Hematopoietic multipotent progenitor cell treated with erythropoietin and hydrocortisone succinate and interleukin-3 and kit ligand, for 15 days (in vitro differentiated cells): Measurements from ENCODE around the gene TMEM39B.
"Not testable (repeated sequence)": the region's sequence is repeated elsewhere in the genome, so short reads cannot be mapped to it uniquely, and the experiment has no call there.

Experiments used
- DNase-seq: peaks from one replicate; pipeline ENCODE4 v3.0.0-alpha.2; 2015; ENCODE audit warnings: low spot score

TMEM39B gene

DNA sequence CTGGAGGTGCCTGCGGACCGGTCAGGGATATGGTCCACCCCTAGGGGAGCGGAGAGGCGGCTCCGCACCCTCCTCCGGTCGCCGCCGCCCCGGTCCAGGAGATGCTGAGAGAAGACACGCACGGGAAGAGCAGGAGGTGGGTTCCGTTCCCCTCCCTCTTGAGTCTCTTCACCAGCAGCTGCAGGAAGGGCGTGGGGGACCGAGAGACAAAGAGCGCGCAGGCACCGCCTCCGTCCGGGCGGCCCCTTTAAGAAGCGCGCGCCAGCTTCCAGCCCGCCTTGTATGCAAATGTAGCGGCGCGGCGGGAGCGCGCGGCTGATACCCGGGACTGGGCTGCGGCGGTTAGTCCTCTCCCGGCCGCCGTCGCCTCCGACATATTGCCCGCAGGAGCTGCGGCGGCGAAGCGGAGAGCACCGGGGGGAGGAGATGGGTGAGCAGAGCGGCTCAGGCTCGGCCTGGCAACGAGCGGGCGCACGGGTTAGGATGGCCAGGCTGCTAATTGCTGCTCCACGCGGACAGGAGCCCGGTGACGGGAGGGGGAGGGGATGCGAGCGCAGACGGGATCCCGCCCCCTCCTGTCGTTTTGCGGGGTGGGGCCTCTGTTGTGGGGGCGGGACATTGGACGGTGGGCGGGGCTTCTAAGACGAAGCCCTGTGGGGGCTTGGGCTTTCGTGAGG lies at the start of gene TMEM39B:
TMEM39B (plus strand) TSS at position 318 of the 677 bp plus-strand sequence; CDS start at position 427, 109 bp downstream.
- DNase-seq: peak; percentile 91

DNA sequence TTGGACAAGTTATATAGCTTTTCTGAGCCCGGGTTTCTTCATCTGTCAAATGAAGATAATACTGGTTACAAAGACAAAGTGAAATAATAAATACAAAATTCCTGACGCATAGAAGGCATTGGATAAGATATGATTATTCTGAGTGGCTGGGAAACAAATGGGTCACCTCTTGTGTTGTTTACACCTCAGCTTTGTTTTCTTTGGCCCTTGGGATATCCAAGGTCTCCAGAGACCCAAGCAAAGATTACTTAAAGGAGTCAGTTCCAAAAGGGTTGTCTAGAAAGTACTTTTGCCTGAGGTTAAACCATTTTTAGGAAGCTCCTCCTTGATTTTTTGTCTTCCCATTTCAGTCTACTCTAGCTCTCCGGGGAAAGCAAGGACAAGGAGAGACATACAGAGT lies 49.4 kb upstream of the TMEM39B start:
- DNase-seq: no peak

DNA sequence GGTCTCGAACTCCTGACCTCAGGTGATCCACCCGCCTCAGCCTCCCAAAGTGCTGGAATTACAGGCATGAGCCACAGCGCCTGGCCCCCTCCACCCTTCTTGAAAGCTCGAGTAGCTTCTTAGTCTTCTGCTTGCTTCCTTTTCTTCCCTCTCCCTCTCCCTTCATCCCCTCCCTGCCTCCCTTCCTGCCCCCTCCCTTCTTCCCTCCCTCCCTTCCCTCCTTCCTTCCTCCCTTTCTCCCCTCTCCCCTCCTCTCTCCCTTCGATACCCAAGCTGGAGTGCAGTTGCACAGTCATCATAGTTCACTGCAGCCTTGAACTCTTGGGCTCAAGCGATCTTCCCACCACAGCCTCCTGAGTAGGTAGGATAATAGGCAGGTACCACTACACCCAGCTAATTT lies 47.2 kb upstream of the TMEM39B start:
- no peak for DNase-seq

DNA sequence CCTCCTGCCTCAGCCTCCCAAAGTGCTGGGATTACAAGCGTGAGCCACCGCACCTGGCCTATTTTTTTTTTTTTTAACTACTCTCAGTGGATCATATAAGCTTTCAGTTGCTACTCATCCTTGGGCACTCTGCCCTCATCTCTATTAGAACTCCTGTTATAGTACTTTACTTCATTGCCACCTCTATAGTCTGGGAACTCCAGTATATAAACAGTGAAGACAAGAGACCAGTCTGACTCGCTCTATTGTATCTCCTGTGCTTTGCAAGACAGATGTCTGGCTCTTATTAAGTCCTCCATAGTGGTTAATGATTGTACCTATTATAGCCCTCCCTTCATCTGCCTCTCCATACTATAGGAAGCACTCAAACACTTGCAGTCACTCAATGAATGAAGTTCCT lies 44.0 kb upstream of the TMEM39B start:
- DNase-seq: no peak

DNA sequence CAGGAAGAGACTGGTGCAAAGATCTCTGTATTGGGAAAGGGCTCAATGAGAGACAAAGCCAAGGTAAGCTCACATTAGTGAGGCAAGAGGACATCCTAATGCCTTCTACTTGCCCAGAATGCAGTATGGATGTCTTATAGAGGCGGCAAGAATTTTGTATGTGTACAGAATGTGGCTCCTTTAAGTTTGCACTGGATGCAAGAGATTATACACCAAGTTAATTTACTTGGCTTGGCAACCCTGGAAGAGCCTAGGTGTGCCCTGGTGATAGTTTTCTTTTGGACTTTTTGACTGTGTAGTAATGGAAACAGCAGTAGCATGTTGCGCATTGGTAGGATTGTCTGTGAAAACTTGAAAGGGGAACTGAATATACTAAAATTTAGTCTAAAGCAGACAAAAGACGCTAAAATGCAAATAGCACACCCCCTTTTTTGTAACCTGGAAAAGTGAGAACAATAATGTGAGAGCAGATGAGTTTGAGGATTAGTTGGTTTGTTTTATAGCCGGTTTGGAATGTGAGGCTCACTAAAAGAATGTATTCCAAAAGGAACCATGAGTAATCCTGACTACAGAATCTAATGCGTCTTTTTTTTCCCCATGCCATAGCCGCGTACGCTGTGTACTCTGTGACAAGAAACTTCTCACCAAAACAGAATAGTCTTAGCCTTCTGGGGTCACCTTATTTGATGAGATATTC lies 41.0 kb upstream of the TMEM39B start:
- no peak for DNase-seq

DNA sequence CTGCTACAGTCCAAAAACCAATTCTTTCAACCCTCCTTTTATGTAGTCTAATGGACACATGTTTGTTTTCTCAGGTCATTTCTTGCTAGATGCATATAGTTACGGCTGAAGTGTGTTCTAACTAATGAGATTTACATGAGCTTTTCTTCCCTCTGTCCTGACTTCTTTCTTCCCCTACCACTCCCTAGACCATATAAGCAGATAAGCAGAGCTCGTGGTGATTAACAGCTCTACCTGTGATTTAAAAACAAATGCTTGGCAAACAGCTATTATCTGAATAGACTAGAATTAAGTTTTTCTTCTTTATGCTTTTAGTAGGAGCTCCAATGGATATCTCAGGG lies 40.5 kb upstream of the TMEM39B start:
- DNase-seq: no peak

DNA sequence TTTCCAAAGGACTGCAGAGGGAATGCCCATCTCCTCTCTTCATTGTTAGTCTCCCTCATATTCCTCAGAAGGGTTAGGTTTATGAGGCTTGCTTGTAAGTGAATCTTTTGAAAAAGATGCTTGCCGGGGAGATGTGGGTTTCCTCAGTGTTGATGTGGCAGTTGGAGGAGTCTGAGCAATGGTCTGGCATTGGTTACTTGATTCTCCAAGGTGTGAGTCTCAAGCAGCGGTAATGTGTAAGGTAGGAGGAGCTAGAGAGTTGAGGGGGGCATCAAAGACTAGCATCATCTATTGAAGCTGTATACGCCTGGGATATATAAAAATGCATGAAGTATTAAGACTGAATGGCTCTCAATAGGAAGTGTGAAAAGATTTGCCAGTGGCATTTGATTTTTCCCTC lies 37.6 kb upstream of the TMEM39B start:
- DNase-seq: no peak

DNA sequence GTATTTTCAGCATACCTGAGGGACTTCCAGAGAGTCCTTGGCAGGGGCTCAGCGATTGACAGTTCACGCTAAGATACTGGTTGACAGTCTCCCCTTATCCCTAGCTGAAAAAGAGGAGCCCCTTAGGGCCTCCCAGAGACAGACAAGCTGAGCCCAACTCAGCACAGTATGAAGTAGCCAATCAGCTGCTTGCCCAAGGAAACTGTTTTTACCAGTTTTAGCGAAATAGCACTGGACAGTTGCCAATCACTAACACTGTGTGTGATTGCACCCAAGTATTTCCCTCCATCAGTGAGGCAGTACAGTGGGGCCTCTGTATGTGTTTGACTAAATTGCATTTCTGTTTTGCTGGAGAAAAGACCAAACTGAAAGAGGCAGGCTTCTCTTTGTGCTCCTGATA lies 32.0 kb upstream of the TMEM39B start:
- DNase-seq: no peak

DNA sequence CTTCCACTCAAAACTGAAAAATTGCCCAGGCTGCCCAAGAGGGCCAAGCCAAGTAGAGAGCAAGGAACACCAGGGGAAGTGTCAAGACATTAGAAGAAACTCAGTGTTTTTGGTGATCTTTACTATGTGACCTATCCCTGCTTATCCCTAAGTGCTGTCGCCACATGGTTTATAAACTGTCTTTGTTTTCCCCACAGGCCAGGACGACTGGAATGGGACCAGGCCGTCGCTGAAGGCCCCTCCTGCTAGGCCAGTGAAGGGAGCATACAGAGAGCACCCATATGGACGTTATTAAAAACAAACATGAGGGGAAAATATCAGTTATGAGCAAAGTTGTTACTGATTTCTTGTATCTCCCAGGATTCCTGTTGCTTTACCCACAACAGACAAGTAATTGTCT lies 30.4 kb upstream of the TMEM39B start:
- no peak for DNase-seq

DNA sequence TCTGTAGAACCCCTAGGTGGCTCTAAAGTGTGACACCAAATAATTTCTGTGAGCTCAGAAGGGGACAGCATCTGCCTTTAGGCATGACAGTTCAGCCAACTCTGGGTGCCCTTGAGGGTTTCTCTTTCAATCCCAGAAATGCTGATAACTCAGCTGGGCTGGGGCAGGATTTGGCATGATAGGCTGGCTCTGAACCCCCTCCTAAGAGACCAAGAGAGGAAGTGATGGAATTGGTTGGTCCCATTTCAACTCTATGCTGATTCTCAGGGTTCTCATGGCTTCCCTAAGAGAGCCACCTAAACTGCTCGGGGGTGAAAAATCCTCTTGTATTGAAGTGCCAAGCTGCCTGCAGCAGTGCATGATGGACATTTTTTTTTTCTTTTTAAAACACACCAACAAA lies 28.5 kb upstream of the TMEM39B start:
- DNase-seq: no peak

DNA sequence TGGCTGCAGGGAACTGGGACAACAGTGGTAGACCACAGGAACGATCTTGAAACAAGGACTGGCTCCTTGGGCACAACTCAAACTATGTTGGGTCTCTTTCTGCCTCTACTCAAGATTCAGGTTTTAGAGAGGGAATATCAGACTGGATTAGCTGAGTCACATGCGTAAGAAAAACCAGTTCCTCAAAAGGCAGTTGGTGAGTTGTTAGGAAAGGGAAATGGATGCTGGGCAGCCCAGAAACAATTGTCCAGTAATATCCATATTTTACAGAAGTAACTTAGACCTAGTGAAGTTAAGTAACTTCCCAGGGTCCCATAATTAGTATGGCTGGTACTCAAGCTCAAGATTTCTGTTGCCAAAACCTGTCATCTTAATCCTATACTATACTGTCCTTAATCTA lies 27.0 kb upstream of the TMEM39B start:
- DNase-seq: no peak

DNA sequence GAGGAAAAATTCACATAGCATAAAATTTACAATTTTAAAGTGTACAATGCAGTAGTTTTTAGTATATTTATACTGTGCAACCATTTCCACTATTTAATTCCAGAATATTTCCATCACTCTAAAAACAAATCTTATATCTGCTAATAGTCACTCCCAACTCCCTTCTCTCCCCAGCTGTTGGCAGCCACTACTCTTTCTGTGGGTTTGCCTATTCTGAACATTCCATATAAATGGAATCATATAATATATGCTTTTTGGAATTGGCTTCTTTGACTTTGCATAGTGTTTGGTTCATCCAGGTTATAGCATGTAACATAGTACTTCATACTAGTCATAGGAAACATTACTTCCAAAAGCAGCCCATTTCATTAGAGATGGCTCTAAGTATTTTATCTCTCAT lies 25.0 kb upstream of the TMEM39B start:
- DNase-seq: no peak

DNA sequence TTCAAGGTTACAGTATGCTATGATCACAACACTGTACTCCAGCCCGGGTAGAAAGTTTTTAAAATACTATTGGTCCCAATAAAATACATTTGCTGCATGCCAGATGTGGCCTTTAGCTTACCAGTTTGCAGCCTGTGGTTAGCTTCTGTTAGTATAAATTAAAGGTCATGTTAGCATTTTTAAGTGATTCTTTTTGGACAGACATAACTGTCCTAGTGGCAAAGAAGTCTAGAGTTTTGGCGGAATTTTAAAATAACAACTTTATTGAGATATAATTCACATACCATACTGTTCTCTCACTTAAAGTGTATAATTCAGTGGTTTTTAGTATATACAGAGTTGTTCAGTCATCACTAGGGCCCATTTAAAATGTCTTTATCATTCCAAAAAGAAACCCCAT lies 24.3 kb upstream of the TMEM39B start:
- no peak for DNase-seq

DNA sequence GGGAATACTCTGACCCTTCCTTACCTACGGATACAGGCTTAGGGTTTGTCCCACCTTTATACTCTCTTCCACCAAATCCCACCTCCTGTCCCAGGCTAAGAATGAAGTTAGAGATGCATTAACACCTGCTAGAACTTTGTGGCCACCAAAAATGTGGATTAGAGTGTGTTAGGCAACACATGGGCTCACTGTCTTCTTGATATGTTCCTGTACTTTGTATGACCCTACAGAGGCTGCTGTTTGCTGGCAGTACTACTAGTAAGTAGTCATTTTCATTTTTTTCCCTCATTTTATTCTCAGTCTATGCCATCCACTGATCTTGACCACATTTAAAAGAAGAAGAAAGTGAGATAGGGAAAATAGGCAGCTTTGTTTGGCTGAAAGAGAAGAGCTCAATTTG lies 21.0 kb upstream of the TMEM39B start:
- DNase-seq: no peak

DNA sequence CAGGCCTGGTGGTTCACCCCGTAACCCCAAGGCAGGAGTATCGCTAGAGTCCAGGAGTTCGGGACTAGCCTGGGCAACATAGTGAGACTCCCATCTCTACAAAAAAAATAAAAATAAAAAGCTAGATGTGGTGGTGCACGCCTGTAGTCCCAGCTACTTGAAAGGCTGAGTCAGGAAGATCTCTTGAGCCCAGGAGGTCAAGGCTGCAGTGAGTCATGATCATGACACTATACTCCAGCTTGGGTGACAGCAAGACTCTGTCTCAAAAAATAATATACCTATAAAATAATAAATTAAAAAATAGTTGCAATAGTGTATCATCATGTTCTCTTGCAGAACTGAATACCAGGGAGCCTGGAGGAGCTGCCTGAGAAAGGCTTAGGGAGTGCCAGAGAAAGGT lies 19.9 kb upstream of the TMEM39B start:
- no peak for DNase-seq

DNA sequence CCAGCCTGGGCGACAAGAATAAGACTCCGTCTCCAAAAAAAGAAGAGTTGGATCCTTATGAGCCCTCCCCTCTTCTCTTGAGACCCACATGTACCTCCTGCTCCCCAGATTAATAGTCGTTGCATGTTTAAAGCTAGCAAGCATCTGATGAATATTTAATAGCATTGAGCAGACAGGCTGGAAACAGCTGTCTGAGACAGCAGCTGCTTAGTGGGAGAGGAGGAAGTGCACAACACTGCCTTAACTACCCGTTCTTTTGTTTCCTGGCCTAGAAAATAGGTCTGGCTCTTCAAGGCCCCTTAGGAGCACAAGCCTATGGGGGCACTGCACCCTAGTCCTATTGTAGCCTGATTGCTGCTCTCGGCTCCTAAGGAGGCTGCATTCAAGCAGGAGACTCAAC lies 17.3 kb upstream of the TMEM39B start:
- DNase-seq: no peak

DNA sequence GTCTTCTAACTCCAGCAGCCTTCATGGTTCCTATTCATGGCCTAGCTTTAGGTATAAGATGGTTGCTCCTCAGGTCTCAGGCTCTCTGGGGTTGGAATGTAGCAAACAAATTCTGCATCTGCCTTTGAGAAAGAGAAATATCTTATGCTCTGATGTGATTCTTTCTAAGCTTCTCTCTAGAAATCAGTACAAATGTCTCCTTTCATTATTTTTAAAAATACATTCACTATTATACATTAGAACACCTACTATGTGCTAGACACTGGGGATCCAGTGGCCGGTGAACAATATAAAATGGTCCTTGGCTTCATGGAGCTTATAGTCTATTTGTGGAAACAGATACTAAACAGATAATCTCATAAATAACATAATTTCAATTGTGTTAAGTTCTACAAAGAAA lies 16.1 kb upstream of the TMEM39B start:
- no peak for DNase-seq

DNA sequence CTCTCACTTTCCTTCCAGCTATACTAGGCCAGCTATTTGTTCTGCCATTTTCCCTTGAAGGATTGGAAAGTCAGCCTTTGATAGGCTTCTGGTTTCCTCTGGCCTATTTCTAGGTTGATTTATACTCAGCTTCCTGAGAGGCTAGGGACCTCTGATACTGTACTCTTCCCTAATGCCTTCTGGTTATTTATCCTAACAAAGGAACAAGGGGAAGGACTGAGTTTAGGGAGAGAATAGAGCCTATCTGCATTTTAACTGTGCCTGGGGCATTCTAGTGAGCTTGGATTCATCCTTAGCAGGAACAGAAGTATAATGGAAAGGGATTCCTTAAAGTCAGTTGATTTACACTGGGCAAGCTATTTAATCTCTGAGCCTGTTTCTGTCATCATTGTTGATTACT lies 11.8 kb upstream of the TMEM39B start:
- no peak for DNase-seq

DNA sequence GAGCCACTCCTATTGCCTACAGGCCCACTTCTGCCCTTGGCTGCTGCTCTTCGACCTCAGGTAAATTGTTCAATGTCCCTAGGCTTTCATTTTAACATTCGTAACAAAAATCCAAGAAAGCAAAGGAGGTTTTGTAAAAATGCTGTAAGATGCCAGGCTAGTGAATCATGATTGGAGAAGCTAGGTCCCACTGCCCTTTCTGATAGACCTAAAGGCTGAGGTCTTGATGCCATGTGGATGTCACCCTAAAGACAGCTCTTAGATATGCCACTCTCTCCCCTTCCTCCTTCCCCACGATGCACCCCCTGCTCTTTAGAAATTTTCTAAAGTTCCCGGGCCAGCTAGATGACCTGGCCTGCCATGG lies 9.9 kb upstream of the TMEM39B start:
- DNase-seq: no peak

DNA sequence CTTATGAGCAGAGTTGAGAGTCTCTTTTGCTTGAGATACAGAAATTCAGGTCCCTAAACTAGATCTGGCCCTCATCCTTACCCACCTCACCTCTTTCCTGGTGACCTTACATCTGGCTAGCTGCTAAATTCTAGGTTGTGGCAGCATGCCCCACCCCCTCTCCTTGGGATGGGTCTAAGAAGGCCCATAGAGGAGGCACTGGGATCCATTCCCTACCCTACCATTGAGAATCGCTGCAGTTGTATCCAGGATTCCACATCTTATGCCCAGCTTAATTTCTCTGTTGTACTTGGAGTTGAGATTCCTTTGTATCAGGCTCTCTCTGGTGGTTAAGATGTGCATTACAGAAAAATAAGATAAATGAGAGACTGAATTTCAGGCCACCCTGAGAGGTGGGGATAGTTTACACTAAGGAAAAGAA lies 9.5 kb upstream of the TMEM39B start:
- DNase-seq: peak; percentile 64

DNA sequence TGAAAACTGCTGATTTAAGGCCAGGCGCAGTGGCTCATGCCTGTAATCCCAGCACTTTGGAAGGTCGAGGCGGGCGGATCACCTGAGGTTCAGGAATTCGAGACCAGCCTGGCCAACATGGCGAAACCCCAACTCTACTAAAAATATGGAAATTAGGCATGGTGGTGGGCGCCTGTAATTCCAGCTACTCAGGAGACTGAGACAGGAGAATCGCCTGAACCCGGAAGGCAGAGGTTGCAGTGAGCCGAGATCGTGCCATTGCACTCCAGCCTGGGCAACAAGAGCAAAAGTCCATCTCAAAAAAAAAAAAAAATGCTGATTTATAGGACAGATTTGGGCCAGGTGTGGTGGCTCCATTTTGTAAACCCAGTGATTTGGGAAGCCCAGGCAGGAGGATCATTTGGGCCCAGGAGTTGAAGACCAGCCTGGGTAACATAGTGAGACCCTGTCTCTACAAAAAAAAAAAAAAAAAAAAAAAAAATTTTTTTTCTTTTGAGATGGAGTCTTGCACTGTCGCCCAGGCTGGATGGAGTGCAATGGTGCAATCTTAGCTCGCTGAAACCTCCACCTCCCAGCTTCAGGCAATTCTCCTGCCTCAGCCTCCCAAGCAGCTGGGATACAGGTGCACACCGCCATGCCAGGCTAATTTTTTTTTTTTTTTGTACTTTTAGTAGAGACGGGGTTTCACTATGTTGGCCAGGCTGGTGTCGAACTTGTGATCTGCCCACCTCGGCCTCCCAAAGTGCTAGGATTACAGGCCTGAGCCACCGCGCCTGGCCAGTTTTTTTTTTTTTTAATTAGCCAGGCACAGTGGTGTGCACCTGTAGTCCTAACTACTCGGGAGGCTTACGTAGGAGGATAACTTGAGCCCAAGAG lies 6.9 kb upstream of the TMEM39B start:
- DNase-seq: not testable (repeated sequence)

DNA sequence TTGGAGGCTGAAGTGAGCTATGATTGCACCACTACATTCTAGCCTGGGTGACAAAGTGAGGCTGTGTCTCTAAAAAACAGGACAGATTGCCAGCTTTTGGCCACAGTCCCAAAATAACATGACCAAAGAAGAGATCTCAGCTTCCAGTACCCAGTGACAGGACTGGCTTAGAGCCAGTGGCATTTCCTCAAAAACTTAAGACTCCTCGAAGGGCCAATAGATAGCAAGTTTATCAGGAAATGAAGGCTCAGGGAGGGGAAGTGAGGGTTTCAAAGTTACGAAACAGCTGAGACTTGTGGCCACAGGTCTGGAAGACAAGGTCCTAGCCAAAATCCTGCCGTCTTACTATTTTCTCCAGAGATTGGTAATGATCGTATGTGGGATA lies 6.3 kb upstream of the TMEM39B start:
- peak; percentile 77 for DNase-seq

DNA sequence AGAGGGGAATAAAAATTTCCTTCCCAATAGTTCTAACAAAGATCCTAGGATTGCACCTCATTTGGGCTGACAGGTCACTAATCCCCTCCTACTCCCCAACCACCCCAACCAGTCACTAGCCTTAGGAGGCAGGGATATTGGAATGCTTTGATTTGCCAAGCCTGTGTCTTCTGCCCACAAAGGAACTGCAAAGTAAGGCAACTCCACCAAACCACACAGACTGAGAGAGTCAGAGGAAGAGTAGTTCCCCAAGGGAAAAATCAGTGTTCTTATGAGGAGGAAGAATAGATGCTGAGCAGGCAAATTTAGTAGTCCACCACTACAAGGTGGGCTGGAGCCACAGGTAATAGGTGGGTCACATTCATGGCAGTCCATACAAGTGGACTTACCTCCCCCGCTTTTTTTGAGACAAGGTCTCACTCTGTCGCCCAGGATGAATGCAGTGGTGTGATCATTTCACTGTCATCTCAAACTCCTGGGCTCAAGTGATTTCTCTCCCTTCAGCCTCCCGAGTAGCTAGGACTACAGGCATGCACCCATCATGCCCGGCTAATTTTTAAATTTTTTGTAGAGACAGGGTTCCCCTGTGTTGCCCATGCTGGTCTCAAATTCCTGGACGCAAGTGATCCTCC lies 3.7 kb upstream of the TMEM39B start:
- no peak for DNase-seq
